GM18511 (cell line): Measurements from ENCODE around the gene RAC3.

Experiments
- ATAC-seq: cut with Tn5 transposase; IDR thresholded peaks from one replicate; pipeline ENCODE4 v1.9.1; 2021; ENCODE audit warnings: mild to moderate bottlenecking, moderate library complexity; ENCODE audit not compliant: unreplicated experiment

RAC3 gene

GRCh38 chr17:82053556-82054263 is 22.2 kb downstream of the RAC3 start:
- ATAC-seq: no peak

- no peak for ATAC-seq
Measured at GRCh38 chr17:82054351-82055022, 23.0 kb downstream of the RAC3 start.

DNA sequence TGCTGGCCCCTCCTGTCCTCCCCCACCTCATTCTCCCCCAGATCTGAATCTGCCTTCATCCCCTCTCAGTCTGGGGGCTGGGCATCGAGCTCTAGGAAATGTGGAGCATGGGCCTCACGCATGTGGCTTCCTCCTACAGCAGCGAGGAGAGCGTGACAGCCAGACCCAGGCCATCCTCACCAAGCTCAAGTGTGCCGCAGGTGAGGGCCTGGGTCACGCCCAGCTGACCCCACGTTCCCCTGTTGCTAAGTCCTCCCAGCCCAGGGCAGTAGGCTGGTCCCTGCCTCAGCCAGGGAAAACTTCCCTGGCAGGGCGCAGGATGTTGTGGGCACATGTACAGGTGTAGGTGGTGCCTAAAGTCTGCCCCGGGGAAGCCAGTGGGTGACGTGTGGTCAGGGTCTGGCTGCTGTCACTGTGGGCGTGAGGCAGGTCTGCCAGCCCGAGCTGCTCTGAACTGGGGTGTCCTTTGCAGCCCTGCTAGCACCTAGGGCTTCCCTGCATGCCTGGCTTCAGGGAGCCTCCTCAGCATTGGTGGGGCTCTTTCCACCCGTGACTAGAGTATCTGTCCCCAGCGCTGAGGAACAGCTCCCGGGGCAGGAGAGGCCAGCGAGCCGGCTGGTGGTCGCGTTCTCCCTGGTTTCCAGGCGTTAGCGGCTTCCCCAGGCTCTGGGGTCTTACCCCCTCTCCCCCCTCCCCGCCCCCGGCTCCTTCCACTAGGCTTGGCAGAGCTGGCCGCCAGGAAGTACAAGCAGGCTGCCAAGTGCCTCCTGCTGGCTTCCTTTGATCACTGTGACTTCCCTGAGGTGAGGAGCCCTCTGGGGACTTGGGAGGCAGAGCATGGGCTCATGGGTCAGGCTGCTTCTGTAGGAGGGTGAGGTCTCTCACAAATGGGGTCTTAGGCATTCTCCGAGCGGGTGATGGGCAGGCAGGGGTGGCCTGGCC is 23.8 kb downstream of the RAC3 start:
- no peak for ATAC-seq

GRCh38 chr17:82055965-82056728 is 24.7 kb downstream of the RAC3 start:
- no peak for ATAC-seq

- no peak for ATAC-seq
Measured at GRCh38 chr17:82056729-82057621, 25.5 kb downstream of the RAC3 start.

DNA sequence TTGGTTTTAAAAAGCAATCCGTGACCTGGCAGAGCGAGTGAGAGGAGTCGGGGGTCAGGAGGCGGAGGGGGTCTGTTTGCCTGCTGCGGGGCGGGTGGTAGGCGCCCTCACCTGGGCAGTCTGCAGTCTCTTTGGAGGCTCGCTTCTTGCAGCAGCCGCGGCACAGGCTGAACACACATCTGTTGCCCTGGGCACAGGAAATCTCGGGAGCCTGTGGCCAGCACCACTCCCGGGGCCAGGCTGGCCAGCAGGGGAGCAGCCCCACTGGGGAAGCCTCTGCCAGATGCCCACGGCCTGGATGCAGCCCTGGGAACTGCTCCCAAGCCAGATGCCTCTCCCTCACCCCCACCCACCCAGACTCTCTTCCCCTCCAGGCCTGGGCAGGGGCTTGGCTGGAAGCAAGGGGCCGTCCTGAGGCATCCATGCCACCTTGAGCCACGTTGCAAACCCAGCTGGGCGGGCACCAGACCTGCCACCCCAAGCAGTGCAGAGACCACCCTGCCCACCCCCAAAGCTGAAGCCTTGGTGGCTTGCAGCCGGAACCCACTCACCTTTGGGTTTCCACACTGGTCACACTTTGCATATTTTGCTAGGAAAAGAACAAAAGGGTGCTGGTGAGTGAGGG is 26.9 kb downstream of the RAC3 start:
- ATAC-seq: no peak

DNA sequence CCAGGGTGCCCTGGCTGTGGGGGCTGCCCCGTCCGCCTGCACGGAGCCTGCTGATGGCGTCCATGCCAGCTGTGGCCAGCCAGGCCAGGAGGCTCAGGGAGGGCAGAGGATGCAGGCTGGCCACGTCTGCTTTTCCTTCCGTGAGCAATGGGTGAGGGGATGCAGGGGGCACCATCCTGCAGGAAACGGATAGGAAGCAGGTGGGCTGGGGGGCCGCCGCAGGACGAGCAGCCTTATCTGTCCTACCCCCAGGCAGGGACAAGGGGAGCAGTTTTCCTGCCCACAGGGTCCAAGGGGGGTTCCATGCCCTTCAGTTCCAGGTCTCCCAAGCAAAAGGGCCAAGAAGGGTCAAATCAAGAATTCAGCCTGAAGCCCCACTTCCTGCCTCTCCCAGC is 27.4 kb downstream of the RAC3 start:
- no peak for ATAC-seq

GRCh38 chr17:82059272-82060000 is 28.0 kb downstream of the RAC3 start:
- no peak for ATAC-seq

DNA sequence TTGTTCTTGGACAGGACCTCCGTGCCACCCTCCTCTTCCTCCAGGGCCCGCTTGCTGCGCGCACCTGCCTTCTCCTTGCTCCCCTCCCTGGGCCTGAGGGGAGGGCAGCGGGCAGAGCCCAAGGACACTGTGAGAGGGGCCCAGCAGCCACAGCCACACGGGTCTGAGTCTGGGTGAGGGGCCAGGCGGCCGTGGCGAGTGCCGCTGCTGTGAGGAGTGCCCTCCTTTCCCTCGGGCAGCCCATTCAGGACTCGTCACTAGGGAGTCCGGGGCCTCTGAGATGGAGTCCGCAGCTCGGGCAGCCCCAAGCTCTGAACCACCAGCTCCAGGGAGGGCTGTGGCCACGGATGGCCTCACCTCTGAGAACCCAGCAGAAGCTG is 28.5 kb downstream of the RAC3 start:
- no peak for ATAC-seq

- no peak for ATAC-seq
Measured at GRCh38 chr17:82060614-82061013, 29.1 kb downstream of the RAC3 start.

- ATAC-seq: no peak
Measured at GRCh38 chr17:82061047-82061925, 29.8 kb downstream of the RAC3 start.

GRCh38 chr17:82062076-82062983 is 30.9 kb downstream of the RAC3 start:
- ATAC-seq: no peak

DNA sequence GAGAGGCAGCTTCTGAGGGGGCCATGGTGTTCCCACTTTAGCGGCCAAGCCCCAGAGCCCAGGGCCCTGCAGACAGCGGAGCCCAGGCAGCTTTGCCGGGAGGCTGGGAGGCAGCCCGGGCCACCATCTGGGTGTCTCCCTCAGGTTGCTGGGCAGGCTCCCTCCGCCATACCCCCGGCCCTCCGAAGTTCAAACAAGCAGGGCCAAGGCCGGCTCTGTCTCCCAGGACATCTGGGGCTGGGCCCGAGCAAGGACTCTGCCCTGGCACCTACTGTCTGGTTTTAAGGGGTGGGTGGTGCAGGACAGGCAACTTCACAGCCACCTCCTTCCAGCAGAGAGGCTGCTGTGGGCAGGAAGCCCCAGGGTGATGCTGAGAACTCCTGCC is 31.5 kb downstream of the RAC3 start:
- ATAC-seq: no peak

- no peak for ATAC-seq
Measured at GRCh38 chr17:82063424-82064415, 32.2 kb downstream of the RAC3 start.

GRCh38 chr17:82064433-82065192 is 33.1 kb downstream of the RAC3 start:
- ATAC-seq: no peak
